K562 (cell line): ENCODE measurements around the gene PDE2A. TPM values are rescaled to one million over a fixed set of nuclear protein-coding genes. Genes with fewer than 3 reads are reported as not detected.

Experiments used
- ATAC-seq: fragments of 200-7000 bp; cut with Tn5 transposase; 3 replicates; pipeline ENCODE4 v1.9.1; 2020; ENCODE audit warnings: moderate library complexity
- BruUV-seq: library from RNA; stranded (reverse); fragments of 400-500 nt; replicated peaks from 2 replicates; lab custom pipeline; 2021; lab: Mats Ljungman, UMichigan
- CTCF ChIA-PET: fragments of 300-600 bp; formaldehyde crosslinking; extraction: SDS; loops from one replicate; lab custom pipeline; 2021; ENCODE audit warnings: low intra/inter-chr PET ratio; lab: Yijun Ruan, JAX
- POLR2A ChIA-PET: fragments of 300-600, 350-650 bp; sonication (Branson Sonifier 250); formaldehyde crosslinking; extraction: SDS; loops from one replicate; lab custom pipeline; 2021; ENCODE audit warnings: antibody characterized with exemption, inconsistent platforms; lab: Yijun Ruan, JAX
- DNase-seq, 4 experiments: peaks; one replicate each; pipeline versions ENCODE4 v3.0.0 to v3.0.0-alpha.2; 2011 to 2018; ENCODE audit warnings: low spot score in 3 of 4, mixed read lengths in 3 of 4; ENCODE audit errors: extremely low read depth in 1 of 4
- FAIRE-seq: peaks from 2 replicates; lab custom pipeline; 2011; peaks lifted over from hg19 to GRCh38; lab: Jason Lieb, UNC
- H2AFZ ChIP-seq: 2 replicates; pipeline ENCODE4 v1.6.0; 2011; ENCODE audit warnings: low read depth, low read length, control low read depth, inconsistent platforms
- H3K27ac ChIP-seq: fragments of 200-600 bp; 3 replicates; pipeline ENCODE4 v1.8.0; 2011; ENCODE audit warnings: low read depth, mild to moderate bottlenecking, control low read depth, inconsistent platforms, low read length, moderate library complexity, mixed read lengths; ENCODE audit errors: extremely low read depth
- H3K27me3 ChIP-seq, 2 experiments: fragments of 300-600 bp in 1 of 2; 2 replicates in 1 of 2; 3 replicates in 1 of 2; pipeline versions ENCODE4 v1.6.0 to v1.8.0; 2011; ENCODE audit warnings: inconsistent platforms in 2 of 2, low read length in 2 of 2, mild to moderate bottlenecking in 1 of 2, mixed read lengths in 1 of 2, moderate library complexity in 1 of 2; ENCODE audit not compliant: control insufficient read depth in 2 of 2, insufficient read depth in 2 of 2
- H3K36me3 ChIP-seq: fragments of 300-600 bp; 3 replicates; pipeline ENCODE4 v1.8.0; 2011; ENCODE audit warnings: mild to moderate bottlenecking, low read length, inconsistent platforms; ENCODE audit not compliant: control insufficient read depth, insufficient read depth
- H3K4me1 ChIP-seq, 2 experiments: fragments of 200-600 bp in 1 of 2; replicated peaks in 1 of 2; 2 replicates in 1 of 2; 3 replicates in 1 of 2; pipeline versions ENCODE4 v1.5.1 to v1.8.0; 2011; ENCODE audit warnings: inconsistent platforms in 2 of 2, low read length in 2 of 2, mild to moderate bottlenecking in 1 of 2, mixed read lengths in 1 of 2, moderate library complexity in 1 of 2; ENCODE audit not compliant: control insufficient read depth in 2 of 2, insufficient read depth in 2 of 2
- H3K4me2 ChIP-seq: 2 replicates; pipeline ENCODE4 v1.6.1; 2011; ENCODE audit warnings: low read length, control low read depth, inconsistent platforms, mixed read lengths; ENCODE audit not compliant: insufficient read depth
- H3K4me3 ChIP-seq: fragments of 200-600 bp; sonication (generic), shearing (Covaris generic); 2 replicates; pipeline ENCODE4 v1.5.1; 2016; ENCODE audit warnings: control low read depth, inconsistent platforms
- H3K79me2 ChIP-seq: fragments of 200-600 bp; 3 replicates; pipeline ENCODE4 v1.8.0; 2011; ENCODE audit warnings: low read length, inconsistent platforms; ENCODE audit not compliant: control insufficient read depth, insufficient read depth
- H3K9ac ChIP-seq, 2 experiments: 2 replicates each; pipeline versions ENCODE4 v1.6.0 to v1.6.1; 2011; ENCODE audit warnings: low read depth in 2 of 2, low read length in 2 of 2, control low read depth in 1 of 2, inconsistent platforms in 1 of 2, mild to moderate bottlenecking in 1 of 2, mixed read lengths in 1 of 2; ENCODE audit not compliant: insufficient read depth in 1 of 2
- H3K9me1 ChIP-seq: one replicate; pipeline ENCODE4 v1.6.0; 2011; ENCODE audit warnings: inconsistent platforms, mild to moderate bottlenecking, low read length, moderate library complexity; ENCODE audit not compliant: control insufficient read depth, insufficient read depth
- H3K9me3 ChIP-seq: replicated peaks from 2 replicates; pipeline ENCODE4 v1.5.1; 2011; ENCODE audit warnings: low read depth, low read length, inconsistent platforms; ENCODE audit not compliant: control insufficient read depth, insufficient read depth
- H4K20me1 ChIP-seq: replicated peaks from 2 replicates; pipeline ENCODE4 v1.6.1; 2011; ENCODE audit warnings: low read length, inconsistent platforms, mixed read lengths; ENCODE audit not compliant: control insufficient read depth, insufficient read depth
- CHD1 ChIP-seq: fragments of 200-600 bp; sonication (generic); IDR thresholded peaks from one replicate; pipeline ENCODE4 v1.6.1; 2012; ENCODE audit warnings: mild to moderate bottlenecking, moderate library complexity, low read length, inconsistent platforms
- ETV5 ChIP-seq: sonication (generic); formaldehyde crosslinking; IDR thresholded peaks from 2 replicates; pipeline ENCODE4 v1.4.0; 2020; ENCODE audit warnings: low read depth, mild to moderate bottlenecking, missing genetic modification reagents
- HDAC6 ChIP-seq: IDR thresholded peaks from 2 replicates; pipeline ENCODE4 v1.6.1; 2012; ENCODE audit warnings: low read depth, mild to moderate bottlenecking, control low read depth, inconsistent platforms, low read length, moderate library complexity
- NR2C1 ChIP-seq, 2 experiments: fragments of 450-650 bp; IDR thresholded peaks; 2 replicates each; pipeline ENCODE4 v1.6.1; 2017; ENCODE audit warnings: mild to moderate bottlenecking in 2 of 2, antibody characterized with exemption in 1 of 2, inconsistent platforms in 1 of 2, missing compliant biosample characterization in 1 of 2, missing genetic modification characterization in 1 of 2
- NR2C2 ChIP-seq, 2 experiments: fragments of 200-800 bp in 1 of 2; sonication (Bioruptor generic) in 1 of 2; sonication (generic) in 1 of 2; formaldehyde crosslinking in 1 of 2; IDR thresholded peaks; 2 replicates each; pipeline versions ENCODE4 v1.6.1 to v1.8.0; 2016 to 2022; ENCODE audit warnings: mild to moderate bottlenecking in 1 of 2, missing compliant biosample characterization in 1 of 2, missing genetic modification characterization in 1 of 2, missing genetic modification reagents in 1 of 2
- SPI1 ChIP-seq: IDR thresholded peaks from 2 replicates; pipeline ENCODE4 v1.6.1; 2011; ENCODE audit warnings: low read depth, low read length, control low read depth, borderline replicate concordance
- SRF ChIP-seq, 2 experiments: fragments of 250-450, 450-650 bp in 1 of 2; sonication (Bioruptor Pico) in 1 of 2; sonication (generic) in 1 of 2; formaldehyde crosslinking; IDR thresholded peaks; 2 replicates each; pipeline versions ENCODE4 v1.5.0 to v1.5.1; 2020 to 2022; ENCODE audit warnings: mild to moderate bottlenecking in 1 of 2, missing genetic modification reagents in 1 of 2
- ZNF324 ChIP-seq: fragments of 250-450 bp; sonication (Bioruptor Pico); IDR thresholded peaks from 2 replicates; pipeline ENCODE4 v1.4.0; 2020; ENCODE audit warnings: mild to moderate bottlenecking
- WGBS: fragments of 100-300 bp; shearing (Covaris generic); methylation state at CpG from one replicate; pipeline ENCODE4 v1.1.6; 2016; ENCODE audit warnings: low coverage, mixed read lengths; ENCODE audit not compliant: insufficient coverage; ENCODE audit errors: missing lambda C conversion rate; 5-methylcytosine and 5-hydroxymethylcytosine counted together
- in situ Hi-C: fragments of 300-500 bp; cut with MboI; formaldehyde crosslinking; loops from 4 replicates; pipeline ENCODE4 v1.15.0; 2018; ENCODE audit warnings: inconsistent platforms, mixed read lengths
- intact Hi-C: fragments of 100-400 bp; cut with micrococcal nuclease; formaldehyde crosslinking; loops from 2 replicates; pipeline ENCODE4 v1.14.2; 2022
- polyA plus RNA-seq, 8 experiments: library from polyadenylated mRNA; depleted of rRNA in 4 of 8; stranded (reverse) in 5 of 8; unstranded in 3 of 8; fragments of >200 nt; fragmentation: Nextera tagmentation in 2 of 8; fragmentation: Illumina TruSeq in 1 of 8; extraction: Ambion mirVana in 2 of 8; extraction: Trizol in 1 of 8; gene quantifications; 2 replicates each; pipeline versions ENCODE4 v1.2.1 to v1.2.3, GENCODE V29; 2011 to 2014; ENCODE audit warnings: inconsistent platforms in 1 of 8, missing spikeins in 1 of 8
- total RNA-seq, 7 experiments: library from RNA; depleted of rRNA in 6 of 7; stranded (reverse); fragments of >200 nt in 6 of 7; fragmentation: Illumina TruSeq in 2 of 7; extraction: Trizol in 2 of 7; gene quantifications; 2 replicates each; pipeline versions ENCODE4 v1.2.1 to v1.2.3, GENCODE V29; 2011 to 2021; ENCODE audit warnings: low replicate concordance in 1 of 7
- TF ChIP-seq, protein P1 (sequence below), 2 experiments: fragments of 450-650 bp; IDR thresholded peaks; 2 replicates each; pipeline ENCODE4 v1.6.1; 2016
- TF ChIP-seq, protein P2 (sequence below): fragments of 250-450 bp; sonication (Bioruptor Pico); IDR thresholded peaks from 2 replicates; pipeline ENCODE4 v1.8.0; 2022; ENCODE audit warnings: inconsistent platforms, mild to moderate bottlenecking, moderate library complexity, borderline replicate concordance
- TF ChIP-seq, protein P3 (sequence below): fragments of 450-650 bp; IDR thresholded peaks from 2 replicates; pipeline ENCODE4 v1.6.1; 2018; ENCODE audit not compliant: partially characterized antibody
- TF ChIP-seq, protein P4 (sequence below): fragments of 450-650 bp; IDR thresholded peaks from 2 replicates; pipeline ENCODE4 v1.6.1; 2016; ENCODE audit warnings: borderline replicate concordance

Gene PDE2A
- total and polyA plus RNA-seq, 9 of the 15 experiments (the other 6 are each of a cell fraction or from before 2014, with no cell fraction given): 0.07 to 15.2 (median 1.6) TPM; not detected in 1

DNA sequence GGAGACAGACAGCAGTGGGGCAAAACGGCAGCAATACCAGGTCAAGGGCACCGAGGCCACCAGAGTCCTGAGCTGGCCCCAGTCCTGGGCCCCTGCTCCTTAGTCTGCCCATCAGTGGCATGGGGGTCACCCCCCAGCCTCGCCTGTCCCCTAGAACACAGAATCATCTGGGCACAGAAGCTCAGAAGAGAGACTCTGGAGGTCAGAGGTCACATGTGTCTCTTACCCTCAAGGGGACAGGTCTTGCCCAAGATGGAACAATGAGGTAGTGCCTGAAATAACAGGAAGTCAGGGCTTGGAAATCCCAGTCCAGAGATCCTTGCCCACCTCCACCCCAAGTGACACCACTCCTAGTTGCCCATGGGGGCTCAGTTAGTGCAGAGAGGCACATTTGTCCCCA is 20.6 kb downstream of the PDE2A start:
- H3K27ac ChIP-seq: no peak overlapping the region
- no peak overlapping the region for H3K4me3 ChIP-seq
- FAIRE-seq (peak; percentile 51), DNase-seq (no peak), ATAC-seq (no peak)
- peaks cover 0 to 16% of the 10 kb centered on the region in 2 experiments; a peak in 2 of 5 replicates for H3K27me3 ChIP-seq
- ChIA-PET CTCF (no interaction called here), POLR2A (interaction anchor here (0.6 to 1.2 kb wide), 3 partner anchors 28 to 488 kb away, joined by 3 to 5 read pairs (median 3); partner anchors contain the start of gene FCHSD2)
- no peaks in the 10 kb centered on the region for H3K79me2 ChIP-seq
- no peaks in the 10 kb centered on the region for H3K9me1 ChIP-seq
- H3K9me3 ChIP-seq: no peaks in the 10 kb centered on the region
- intact Hi-C loops (no loop called here), in situ Hi-C loops (no loop called here)
- H4K20me1 ChIP-seq: 0 out of 2 replicates have a peak, but pooled peaks cover 4% of the 10 kb centered on the region
- peak overlapping the region in 1 of 2 experiments; percentile 62; a peak in 2 of 4 replicates for H3K9ac ChIP-seq
- H3K4me1 ChIP-seq: peaks cover 15 to 26% of the 10 kb centered on the region in 2 experiments; a peak in 4 of 5 replicates
- no peaks in the 10 kb centered on the region for H3K36me3 ChIP-seq
- peak overlapping the region; percentile 45; the same call in 1 of the 2 replicates for H3K4me2 ChIP-seq
- no peak overlapping the region for H2AFZ ChIP-seq
- 0% methylated on average over 3 of the region's 3 CpGs for WGBS
- no TSS peak for BruUV-seq
- no peak for TF ChIP-seq ETV5 (CRISPR knock-in tag)
- TF ChIP-seq SPI1: peak; percentile 42; the same call in 1 of the 2 replicates
- TF ChIP-seq HDAC6: no peak
- no peak for TF ChIP-seq SRF (CRISPR knock-in tag; IDR thresholded peaks at IDR 0.05)
- TF ChIP-seq, protein P1, sequence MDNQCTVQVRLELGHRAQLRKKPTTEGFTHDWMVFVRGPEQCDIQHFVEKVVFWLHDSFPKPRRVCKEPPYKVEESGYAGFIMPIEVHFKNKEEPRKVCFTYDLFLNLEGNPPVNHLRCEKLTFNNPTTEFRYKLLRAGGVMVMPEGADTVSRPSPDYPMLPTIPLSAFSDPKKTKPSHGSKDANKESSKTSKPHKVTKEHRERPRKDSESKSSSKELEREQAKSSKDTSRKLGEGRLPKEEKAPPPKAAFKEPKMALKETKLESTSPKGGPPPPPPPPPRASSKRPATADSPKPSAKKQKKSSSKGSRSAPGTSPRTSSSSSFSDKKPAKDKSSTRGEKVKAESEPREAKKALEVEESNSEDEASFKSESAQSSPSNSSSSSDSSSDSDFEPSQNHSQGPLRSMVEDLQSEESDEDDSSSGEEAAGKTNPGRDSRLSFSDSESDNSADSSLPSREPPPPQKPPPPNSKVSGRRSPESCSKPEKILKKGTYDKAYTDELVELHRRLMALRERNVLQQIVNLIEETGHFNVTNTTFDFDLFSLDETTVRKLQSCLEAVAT (IDR thresholded peaks at IDR 0.05): no peak
- peak; percentile 75 for TF ChIP-seq NR2C1 (IDR thresholded peaks at IDR 0.05)
- TF ChIP-seq NR2C1 (tag; IDR thresholded peaks at IDR 0.05): peak; percentile 72
- TF ChIP-seq, protein P2, sequence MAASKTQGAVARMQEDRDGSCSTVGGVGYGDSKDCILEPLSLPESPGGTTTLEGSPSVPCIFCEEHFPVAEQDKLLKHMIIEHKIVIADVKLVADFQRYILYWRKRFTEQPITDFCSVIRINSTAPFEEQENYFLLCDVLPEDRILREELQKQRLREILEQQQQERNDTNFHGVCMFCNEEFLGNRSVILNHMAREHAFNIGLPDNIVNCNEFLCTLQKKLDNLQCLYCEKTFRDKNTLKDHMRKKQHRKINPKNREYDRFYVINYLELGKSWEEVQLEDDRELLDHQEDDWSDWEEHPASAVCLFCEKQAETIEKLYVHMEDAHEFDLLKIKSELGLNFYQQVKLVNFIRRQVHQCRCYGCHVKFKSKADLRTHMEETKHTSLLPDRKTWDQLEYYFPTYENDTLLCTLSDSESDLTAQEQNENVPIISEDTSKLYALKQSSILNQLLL (CRISPR knock-in tag): no peak
- TF ChIP-seq, protein P3, sequence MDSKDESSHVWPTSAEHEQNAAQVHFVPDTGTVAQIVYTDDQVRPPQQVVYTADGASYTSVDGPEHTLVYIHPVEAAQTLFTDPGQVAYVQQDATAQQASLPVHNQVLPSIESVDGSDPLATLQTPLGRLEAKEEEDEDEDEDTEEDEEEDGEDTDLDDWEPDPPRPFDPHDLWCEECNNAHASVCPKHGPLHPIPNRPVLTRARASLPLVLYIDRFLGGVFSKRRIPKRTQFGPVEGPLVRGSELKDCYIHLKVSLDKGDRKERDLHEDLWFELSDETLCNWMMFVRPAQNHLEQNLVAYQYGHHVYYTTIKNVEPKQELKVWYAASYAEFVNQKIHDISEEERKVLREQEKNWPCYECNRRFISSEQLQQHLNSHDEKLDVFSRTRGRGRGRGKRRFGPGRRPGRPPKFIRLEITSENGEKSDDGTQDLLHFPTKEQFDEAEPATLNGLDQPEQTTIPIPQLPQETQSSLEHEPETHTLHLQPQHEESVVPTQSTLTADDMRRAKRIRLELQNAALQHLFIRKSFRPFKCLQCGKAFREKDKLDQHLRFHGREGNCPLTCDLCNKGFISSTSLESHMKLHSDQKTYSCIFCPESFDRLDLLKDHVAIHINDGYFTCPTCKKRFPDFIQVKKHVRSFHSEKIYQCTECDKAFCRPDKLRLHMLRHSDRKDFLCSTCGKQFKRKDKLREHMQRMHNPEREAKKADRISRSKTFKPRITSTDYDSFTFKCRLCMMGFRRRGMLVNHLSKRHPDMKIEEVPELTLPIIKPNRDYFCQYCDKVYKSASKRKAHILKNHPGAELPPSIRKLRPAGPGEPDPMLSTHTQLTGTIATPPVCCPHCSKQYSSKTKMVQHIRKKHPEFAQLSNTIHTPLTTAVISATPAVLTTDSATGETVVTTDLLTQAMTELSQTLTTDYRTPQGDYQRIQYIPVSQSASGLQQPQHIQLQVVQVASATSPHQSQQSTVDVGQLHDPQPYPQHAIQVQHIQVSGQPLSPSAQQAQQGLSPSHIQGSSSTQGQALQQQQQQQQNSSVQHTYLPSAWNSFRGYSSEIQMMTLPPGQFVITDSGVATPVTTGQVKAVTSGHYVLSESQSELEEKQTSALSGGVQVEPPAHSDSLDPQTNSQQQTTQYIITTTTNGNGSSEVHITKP: no peak
- TF ChIP-seq ZNF324 (CRISPR knock-in tag): no peak
- TF ChIP-seq, protein P4, sequence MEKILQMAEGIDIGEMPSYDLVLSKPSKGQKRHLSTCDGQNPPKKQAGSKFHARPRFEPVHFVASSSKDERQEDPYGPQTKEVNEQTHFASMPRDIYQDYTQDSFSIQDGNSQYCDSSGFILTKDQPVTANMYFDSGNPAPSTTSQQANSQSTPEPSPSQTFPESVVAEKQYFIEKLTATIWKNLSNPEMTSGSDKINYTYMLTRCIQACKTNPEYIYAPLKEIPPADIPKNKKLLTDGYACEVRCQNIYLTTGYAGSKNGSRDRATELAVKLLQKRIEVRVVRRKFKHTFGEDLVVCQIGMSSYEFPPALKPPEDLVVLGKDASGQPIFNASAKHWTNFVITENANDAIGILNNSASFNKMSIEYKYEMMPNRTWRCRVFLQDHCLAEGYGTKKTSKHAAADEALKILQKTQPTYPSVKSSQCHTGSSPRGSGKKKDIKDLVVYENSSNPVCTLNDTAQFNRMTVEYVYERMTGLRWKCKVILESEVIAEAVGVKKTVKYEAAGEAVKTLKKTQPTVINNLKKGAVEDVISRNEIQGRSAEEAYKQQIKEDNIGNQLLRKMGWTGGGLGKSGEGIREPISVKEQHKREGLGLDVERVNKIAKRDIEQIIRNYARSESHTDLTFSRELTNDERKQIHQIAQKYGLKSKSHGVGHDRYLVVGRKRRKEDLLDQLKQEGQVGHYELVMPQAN: no peak
- no peak for TF ChIP-seq CHD1
- TF ChIP-seq NR2C2 (CRISPR knock-in tag; IDR thresholded peaks at IDR 0.05): no peak
- TF ChIP-seq NR2C2 (tag; IDR thresholded peaks at IDR 0.05): peak; percentile 70; the same call in 1 of the 2 replicates
